ENCODE results near the gene HOXD1.

GRCh38 chr2:176163672-176164056 is 24.8 kb upstream of the HOXD1 start:
- TF ChIP-seq EP300 (IDR thresholded peaks at IDR 0.05), result no peak
- TF ChIP-seq CTCF (IDR thresholded peaks at IDR 0.05), result no peak

Measured in tibial nerve (tissue), 4 donors.